A549 (cell line): ENCODE data around the gene ZBED5. TPM values are rescaled to one million over a fixed set of nuclear protein-coding genes. Genes with fewer than 3 reads are reported as not detected.
A peak's percentile ranks its signal among the peaks of the same experiment; 100 is the strongest.
"Not testable (repeated sequence)": the region's sequence is repeated elsewhere in the genome, so short reads cannot be mapped to it uniquely, and the experiment has no call there.

Source experiments
- ATAC-seq, 2 experiments: fragments of 200-7000 bp in 1 of 2; fragments of >200 bp in 1 of 2; cut with Nextera tagmentation in 1 of 2; cut with Tn5 transposase in 1 of 2; 3 replicates each; pipeline versions ENCODE4 v1.8.0 to v1.9.1; 2018 to 2020; ENCODE audit warnings: mild to moderate bottlenecking in 1 of 2, moderate library complexity in 1 of 2
- CTCF ChIA-PET: fragments of 300-600 bp; sonication (Branson Sonifier 250); formaldehyde crosslinking; extraction: SDS; loops from one replicate; lab custom pipeline; 2021; ENCODE audit warnings: antibody characterized with exemption, inconsistent platforms; lab: Yijun Ruan, JAX
- POLR2A ChIA-PET: fragments of 350-600 bp; formaldehyde crosslinking; extraction: SDS; loops from one replicate; lab custom pipeline; 2021; ENCODE audit warnings: antibody characterized with exemption, inconsistent platforms; lab: Yijun Ruan, JAX
- DNase-seq, 2 experiments: peaks; one replicate each; pipeline versions ENCODE4 v3.0.0 to v3.0.0-alpha.2; 2011 to 2016; ENCODE audit warnings: low read depth in 1 of 2, low spot score in 1 of 2
- FAIRE-seq: peaks from 2 replicates; lab custom pipeline; 2011; peaks lifted over from hg19 to GRCh38; lab: Jason Lieb, UNC
- H3K27ac ChIP-seq, 2 experiments: fragments of >200 bp; sonication (Bioruptor Twin); formaldehyde crosslinking; 3 replicates each; pipeline ENCODE4 v1.5.1; 2016 to 2017
- H3K4me1 ChIP-seq: fragments of >200 bp; sonication (Bioruptor Twin); formaldehyde crosslinking; 3 replicates; pipeline ENCODE4 v1.6.1; 2016
- H3K4me2 ChIP-seq: fragments of >200 bp; sonication (Bioruptor Twin); formaldehyde crosslinking; 3 replicates; pipeline ENCODE4 v1.6.1; 2016
- H3K4me3 ChIP-seq: fragments of >200 bp; sonication (Bioruptor Twin); formaldehyde crosslinking; 3 replicates; pipeline ENCODE4 v1.5.1; 2016
- H3K9me3 ChIP-seq: fragments of >200 bp; sonication (Bioruptor Twin); formaldehyde crosslinking; 3 replicates; pipeline ENCODE4 v1.6.1; 2016
- ATOH8 ChIP-seq: fragments of 250-450 bp; sonication (Bioruptor Pico); IDR thresholded peaks from 2 replicates; pipeline ENCODE4 v1.5.0; 2020; ENCODE audit warnings: low read depth, mild to moderate bottlenecking, moderate library complexity
- CBX8 ChIP-seq: fragments of 200-600 bp; sonication (generic); IDR thresholded peaks from 2 replicates; pipeline ENCODE4 v1.6.1; 2016
- FOSL2 ChIP-seq, 2 experiments: fragments of 450-650 bp in 1 of 2; fragments of >200 bp in 1 of 2; sonication (Bioruptor Twin) in 1 of 2; formaldehyde crosslinking; IDR thresholded peaks; 2 replicates each; pipeline versions ENCODE4 v1.5.0 to v1.6.1; 2016 to 2020; ENCODE audit warnings: mild to moderate bottlenecking in 1 of 2, moderate library complexity in 1 of 2
- JUNB ChIP-seq: fragments of >200 bp; sonication (Bioruptor Twin); formaldehyde crosslinking; IDR thresholded peaks from 2 replicates; pipeline ENCODE4 v1.6.1; 2016
- MAFK ChIP-seq: fragments of 450-650 bp; IDR thresholded peaks from 2 replicates; pipeline ENCODE4 v1.6.1; 2014; ENCODE audit not compliant: partially characterized antibody
- MAX ChIP-seq: IDR thresholded peaks from 2 replicates; pipeline ENCODE4 v1.6.1; 2012
- NFE2L2 ChIP-seq: fragments of 150-350 bp; conservative IDR thresholded peaks from 2 replicates; pipeline ENCODE4 v1.6.1; 2014; ENCODE audit warnings: low read length
- POLR2A ChIP-seq: IDR thresholded peaks from 2 replicates; pipeline ENCODE4 v1.6.1; 2012; ENCODE audit warnings: mild to moderate bottlenecking, low read length
- REST ChIP-seq: fragments of 200-600 bp; sonication (generic); IDR thresholded peaks from 2 replicates; pipeline ENCODE4 v1.6.1; 2016; ENCODE audit warnings: antibody characterized with exemption, mild to moderate bottlenecking, moderate library complexity
- SREBF2 ChIP-seq: fragments of 450-650 bp; IDR thresholded peaks from 2 replicates; pipeline ENCODE4 v1.6.1; 2014; ENCODE audit warnings: mild to moderate bottlenecking, moderate library complexity
- TP53 ChIP-seq: fragments of 250-450 bp; sonication (Bioruptor Pico); IDR thresholded peaks from 2 replicates; pipeline ENCODE4 v1.5.0; 2021; ENCODE audit warnings: mild to moderate bottlenecking, moderate library complexity
- USF2 ChIP-seq: fragments of 450-650 bp; IDR thresholded peaks from 2 replicates; pipeline ENCODE4 v1.6.1; 2014; ENCODE audit warnings: antibody characterized with exemption
- WGBS: methylation state at CpG from one replicate; pipeline ENCODE4 v1.1.6; 2017; ENCODE audit errors: missing lambda C conversion rate; 5-methylcytosine and 5-hydroxymethylcytosine counted together
- polyA plus RNA-seq, 4 experiments: library from polyadenylated mRNA; depleted of rRNA in 3 of 4; stranded (reverse); fragments of >200 nt; fragmentation: RNase III in 1 of 4; extraction: RNeasy Plus Mini Kit Qiagen cat#74134 plus additional on column Dnase treatment in 1 of 4; gene quantifications; 2 replicates in 3 of 4; 3 replicates in 1 of 4; pipeline ENCODE4 v1.2.3, GENCODE V29; 2011 to 2017

Gene ZBED5
- polyA plus RNA-seq, 2 of the 4 experiments (the other 2 are of a cell fraction): 60.6 to 132 TPM

- FAIRE-seq (no peak), ATAC-seq (no peak), DNase-seq (no peak)
- Histone ChIP-seq H3K4me3 (no peak overlapping the region), H3K27ac (no peak overlapping the region), H3K4me2 (no peak overlapping the region), H3K9me3 (no peaks in the 10 kb centered on the region), H3K4me1 (peaks cover 10% of the 10 kb centered on the region; the same call in 2 of the 3 replicates)
- ChIA-PET POLR2A (interaction anchor here (0.8 kb wide), 1 partner anchor 14 kb away, joined by 3 read pairs; the partner anchor contains the start of gene EIF4G2), CTCF (interaction anchor here (1.6 kb wide), 1 partner anchor 31 kb away, joined by 4 read pairs; no protein-coding TSS in a partner anchor)
- 90% methylated on average over 2 of the region's 2 CpGs for WGBS
- TF ChIP-seq MAFK (no peak), CBX8 (no peak), USF2 (no peak), REST (no peak), JUNB (no peak), POLR2A (no peak), MAX (no peak), SREBF2 (no peak), ATOH8 (CRISPR knock-in tag) (no peak), NFE2L2 (no peak)
Observed at GRCh38 chr11:10823152-10823579, 34.7 kb downstream of the ZBED5 start.

GRCh38 chr11:10822491-10822890 lies 35.4 kb downstream of the ZBED5 start:
- H3K27ac ChIP-seq, ATAC-seq, H3K4me3 ChIP-seq, H3K4me2 ChIP-seq, FAIRE-seq, H3K9me3 ChIP-seq, DNase-seq, POLR2A ChIA-PET, CTCF ChIA-PET: not testable (repeated sequence)
- peaks cover 11% of the 10 kb centered on the region; the same call in 2 of the 3 replicates for H3K4me1 ChIP-seq
- 82% methylated on average over 3 of the region's 3 CpGs for WGBS

- TF ChIP-seq TP53 (CRISPR knock-in tag) (no peak), FOSL2 (IDR thresholded peaks at IDR 0.05) (peak; percentile 51; the same call in 1 of the 2 replicates), FOSL2 (CRISPR knock-in tag; IDR thresholded peaks at IDR 0.05) (peak; percentile 65), ATOH8 (CRISPR knock-in tag) (no peak), JUNB (peak; percentile 63)
- FAIRE-seq (no peak), DNase-seq (peak in 1 of 2 experiments; percentile 35), ATAC-seq (peak; percentile 56 to 85; a peak in 4 of 6 replicates)
- 7% methylated on average over 1 of the region's 1 CpG for WGBS
- Histone ChIP-seq H3K4me3 (no peak overlapping the region), H3K27ac (peak overlapping the region in 1 of 2 experiments; percentile 36; a peak in 1 of 6 replicates), H3K4me1 (peaks cover 11% of the 10 kb centered on the region; the same call in 2 of the 3 replicates), H3K9me3 (no peaks in the 10 kb centered on the region), H3K4me2 (peak overlapping the region; percentile 40; the same call in 2 of the 3 replicates)
- ChIA-PET POLR2A (interaction anchor here (1.3 to 3.1 kb wide), 2 partner anchors 10 to 22 kb away, joined by 3 to 27 read pairs; partner anchors contain the start of gene EIF4G2), CTCF (interaction anchor here (0.8 to 2.6 kb wide), 6 partner anchors 9 to 210 kb away, joined by 3 to 8 read pairs (median 3); partner anchors contain the start of gene EIF4G2)
Observed at GRCh38 chr11:10818594-10818993, 39.3 kb downstream of the ZBED5 start.
